Panc1 (cell line): ENCODE results near the gene CHIC2. TPM values are rescaled to one million over a fixed set of nuclear protein-coding genes. Genes with fewer than 3 reads are reported as not detected.
"Not testable (repeated sequence)": the region's sequence is repeated elsewhere in the genome, so short reads cannot be mapped to it uniquely, and the experiment has no call there.

Experiments
- ATAC-seq: fragments of 200-7000 bp; cut with Tn5 transposase; 2 replicates; pipeline ENCODE4 v1.9.1; 2020; ENCODE audit warnings: mild to moderate bottlenecking, moderate library complexity
- Bru-seq: library from RNA; stranded (reverse); fragments of 400-500 nt; gene quantifications from one replicate; lab custom pipeline; 2021; lab: Mats Ljungman, UMichigan
- BruChase-seq, 2 experiments: library from RNA; stranded (reverse); fragments of 400-500 nt; gene quantifications; one replicate each; lab custom pipeline; 2021; lab: Mats Ljungman, UMichigan
- BruUV-seq: library from RNA; stranded (reverse); fragments of 400-500 nt; replicated peaks from 2 replicates; lab custom pipeline; 2021; lab: Mats Ljungman, UMichigan
- CTCF ChIA-PET: fragments of 300-600 bp; sonication (Branson Sonifier 250); formaldehyde crosslinking; loops from one replicate; lab custom pipeline; 2022; ENCODE audit warnings: antibody characterized with exemption; lab: Charles Lee
- POLR2A ChIA-PET: fragments of 300-600 bp; sonication (Branson Sonifier 250); formaldehyde crosslinking; loops from one replicate; lab custom pipeline; 2022; ENCODE audit warnings: antibody characterized with exemption; lab: Charles Lee
- DNase-seq: peaks from one replicate; pipeline ENCODE4 v3.0.0-alpha.2; 2010; ENCODE audit warnings: low read depth, low spot score
- H3K27ac ChIP-seq: 2 replicates; pipeline ENCODE4 v1.5.1; 2011; ENCODE audit warnings: mild to moderate bottlenecking, low read length, inconsistent platforms
- H3K27me3 ChIP-seq: fragments of 200-500 bp; sonication (Bioruptor generic); 2 replicates; pipeline ENCODE4 v1.6.0; 2014; ENCODE audit warnings: low read length, inconsistent platforms; ENCODE audit not compliant: control insufficient read depth, insufficient read depth
- H3K36me3 ChIP-seq: fragments of 200-500 bp; sonication (Bioruptor generic); 2 replicates; pipeline ENCODE4 v1.5.1; 2014; ENCODE audit warnings: inconsistent platforms, mild to moderate bottlenecking, low read length, moderate library complexity; ENCODE audit not compliant: control insufficient read depth, insufficient read depth
- H3K4me1 ChIP-seq: 2 replicates; pipeline ENCODE4 v1.5.1; 2011; ENCODE audit warnings: inconsistent platforms, mild to moderate bottlenecking, low read length, moderate library complexity; ENCODE audit not compliant: control insufficient read depth, insufficient read depth
- H3K4me3 ChIP-seq, 2 experiments: 2 replicates each; pipeline ENCODE4 v1.5.1; 2011 to 2012; ENCODE audit warnings: low read depth in 2 of 2, low read length in 2 of 2, mild to moderate bottlenecking in 2 of 2, inconsistent platforms in 1 of 2, moderate library complexity in 1 of 2
- H3K9me3 ChIP-seq: fragments of 200-500 bp; sonication (Bioruptor generic); 2 replicates; pipeline ENCODE4 v1.5.1; 2014; ENCODE audit warnings: low read depth, mild to moderate bottlenecking, inconsistent platforms, low read length, moderate library complexity; ENCODE audit not compliant: control insufficient read depth, insufficient read depth
- CTCF ChIP-seq: fragments of 450-650 bp; IDR thresholded peaks from 2 replicates; pipeline ENCODE4 v1.5.1; 2017; ENCODE audit warnings: mild to moderate bottlenecking
- POLR2AphosphoS5 ChIP-seq: IDR thresholded peaks from 2 replicates; pipeline ENCODE4 v1.6.1; 2012; ENCODE audit warnings: mild to moderate bottlenecking, low read depth, low read length, moderate library complexity
- REST ChIP-seq, 2 experiments: IDR thresholded peaks; 2 replicates each; pipeline ENCODE4 v1.6.1; 2011 to 2012; ENCODE audit warnings: low read depth in 2 of 2, control low read depth in 1 of 2, low read length in 1 of 2, mild to moderate bottlenecking in 1 of 2, moderate library complexity in 1 of 2; ENCODE audit not compliant: insufficient read depth in 1 of 2
- SIN3A ChIP-seq: IDR thresholded peaks from 2 replicates; pipeline ENCODE4 v1.6.1; 2012; ENCODE audit warnings: low read depth, mild to moderate bottlenecking, low read length, moderate library complexity, borderline replicate concordance; ENCODE audit not compliant: insufficient read depth
- TCF7L2 ChIP-seq: IDR thresholded peaks from 2 replicates; pipeline ENCODE4 v1.6.1; 2011; ENCODE audit warnings: mild to moderate bottlenecking, low read depth, low read length, inconsistent platforms
- in situ Hi-C: cut with HindIII; loops from 2 replicates; pipeline ENCODE4 v1.10.0; 2016; ENCODE audit warnings: low sequenced_read_pairs, low pct_unique_long_range_greater_than_20kb
- intact Hi-C: fragments of 100-400 bp; cut with micrococcal nuclease; formaldehyde crosslinking; loops from one replicate; pipeline ENCODE4 v1.10.0; 2022; ENCODE audit not compliant: unreplicated experiment
- long read RNA-seq: library from polyadenylated mRNA; unstranded; transcript quantifications from one replicate; pipeline ENCODE4 v2.0.0, GENCODE V29; 2021; ENCODE audit not compliant: unreplicated experiment
- polyA plus RNA-seq: library from polyadenylated mRNA; unstranded; fragments of >200 nt; gene quantifications from one replicate; pipeline ENCODE4 v1.2.1, GENCODE V29; 2012; ENCODE audit warnings: missing spikeins; ENCODE audit not compliant: insufficient read length
- total RNA-seq: library from RNA; stranded (reverse); gene quantifications from one replicate; pipeline ENCODE4 v1.2.1, GENCODE V29; 2021; ENCODE audit not compliant: unreplicated experiment

The CHIC2 gene
- total RNA-seq, result 10.3 TPM
- 8.5 TPM for polyA plus RNA-seq
- percentile 72 among the genes with signal in this experiment for Bru-seq, nascent RNA
- BruChase-seq, experiment 1, labeled RNA remaining after a 2-hour chase, result percentile 58 among the genes with signal in this experiment
- BruChase-seq, experiment 2, labeled RNA remaining after a 6-hour chase, result percentile 56 among the genes with signal in this experiment
- long read RNA-seq, transcript CHIC2-201 (6 exons, 1,194 nt), result major isoform, 24 of 24 reads
- long read RNA-seq, partial matches to known transcripts, result 0 of 24 reads
- long read RNA-seq, other reads (novel, unspliced or antisense), result 0 of 24 reads

DNA sequence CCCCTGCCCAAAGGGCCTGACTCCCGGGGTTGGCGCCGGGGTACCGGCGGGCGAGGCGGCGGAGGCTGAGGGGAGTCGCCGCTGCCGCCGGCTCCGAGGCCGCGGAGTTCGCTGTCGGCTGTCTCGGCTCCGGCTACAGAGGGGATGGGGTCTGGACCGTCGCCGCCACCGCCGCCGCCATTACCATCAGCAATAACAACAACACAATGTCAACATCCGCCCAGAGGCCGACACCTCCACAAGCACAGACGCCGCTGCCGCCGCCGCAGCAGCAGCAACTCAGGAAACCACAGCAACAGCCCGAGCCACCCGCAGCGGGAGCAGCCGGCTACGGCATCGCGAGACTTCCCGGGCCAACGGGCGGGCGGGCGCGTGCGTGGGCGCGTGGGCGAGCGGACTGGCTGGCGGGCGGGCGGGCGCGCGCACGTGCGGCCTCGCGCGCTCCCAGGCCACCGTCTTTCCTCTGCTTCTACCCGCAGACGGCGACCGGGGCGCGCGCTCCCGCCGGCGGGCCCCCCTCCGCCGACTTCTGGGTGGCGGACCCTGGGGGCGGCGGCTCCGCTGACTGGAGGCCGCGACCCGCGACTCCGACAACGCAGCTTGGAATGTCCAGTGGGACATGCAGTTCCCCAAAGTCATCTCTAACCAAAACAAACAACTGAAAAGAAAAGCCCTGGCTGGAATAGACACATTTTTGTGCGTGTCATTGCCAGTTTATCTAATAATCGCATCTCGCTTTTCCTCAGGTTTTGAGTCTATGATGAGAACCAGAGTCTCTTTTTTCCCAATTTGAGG, at the start of gene CHIC2:
TSS of gene CHIC2 (minus strand) at position 289 of the 795 bp plus-strand sequence. CDS start 305 bp downstream, outside the sequence.
- Histone ChIP-seq H3K4me1 (peaks cover 15% of the 10 kb centered on the region), H3K27me3 (no peaks in the 10 kb centered on the region), H3K27ac (peak within 1 kb of the TSS; percentile 89), H3K4me3 (peak within 1 kb of the TSS; percentile 80 to 90), H3K36me3 (no peaks in the 10 kb centered on the region; the same call in 1 of the 2 replicates), H3K9me3 (no peaks in the 10 kb centered on the region)
- in situ Hi-C loops, result no loop called here
- ATAC-seq (peak; percentile 95), DNase-seq (no peak)
- intact Hi-C loops, result no loop called here
- ChIA-PET POLR2A (no interaction called here), CTCF (no interaction called here)
- BruUV-seq, result no TSS peak
- TF ChIP-seq REST (IDR thresholded peaks at IDR 0.05; ENCODE audit: insufficient read depth in 1 of 2, low read depth in 2 of 2, low read length in 1 of 2) (no peak), POLR2AphosphoS5 (peak; percentile 53; the same call in 1 of the 2 replicates)

- CTCF ChIA-PET, POLR2A ChIA-PET, DNase-seq, BruUV-seq, H3K36me3 ChIP-seq, H3K9me3 ChIP-seq, H3K4me3 ChIP-seq, H3K4me1 ChIP-seq, ATAC-seq, H3K27ac ChIP-seq, in situ Hi-C loops, H3K27me3 ChIP-seq, intact Hi-C loops: not testable (repeated sequence)
Observed at GRCh38 chr4:54113206-54113605, 48.8 kb upstream of the CHIC2 start.

DNA sequence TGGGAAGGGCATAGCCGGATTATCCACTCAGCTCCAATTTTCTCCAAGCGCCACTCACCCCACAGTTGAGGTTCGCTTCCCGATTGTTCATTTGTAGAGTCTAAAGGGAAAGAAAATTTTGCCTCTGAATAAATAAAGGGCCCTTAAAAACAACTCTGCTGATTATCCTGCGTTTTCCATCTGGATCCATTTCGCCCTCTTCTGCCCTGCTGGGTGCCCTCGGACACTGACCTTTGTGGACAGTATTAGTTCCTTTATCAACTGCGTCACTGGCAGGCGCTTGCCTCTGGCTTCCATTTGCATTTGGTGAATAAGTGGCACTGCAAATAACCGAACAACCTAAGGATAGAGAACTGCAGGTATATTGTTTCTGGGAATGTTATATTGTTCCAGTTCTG, 45.6 kb upstream of the CHIC2 start:
- H3K4me1 ChIP-seq, result no peaks in the 10 kb centered on the region
- no peaks in the 10 kb centered on the region for H3K36me3 ChIP-seq
- in situ Hi-C loops, result no loop called here
- DNase-seq, result no peak
- no peak overlapping the region for H3K4me3 ChIP-seq
- H3K9me3 ChIP-seq, result no peaks in the 10 kb centered on the region
- BruUV-seq, result no TSS peak
- intact Hi-C loops, result no loop called here
- ChIA-PET CTCF (no interaction called here), POLR2A (no interaction called here)
- H3K27ac ChIP-seq, result no peak overlapping the region
- no peak for ATAC-seq
- no peak for TF ChIP-seq REST (IDR thresholded peaks at IDR 0.05; ENCODE audit: insufficient read depth in 1 of 2, low read depth in 2 of 2, low read length in 1 of 2)
- TF ChIP-seq CTCF, result no peak
- no peak for TF ChIP-seq POLR2AphosphoS5
- TF ChIP-seq SIN3A, result no peak
- no peak for TF ChIP-seq TCF7L2
- no peaks in the 10 kb centered on the region for H3K27me3 ChIP-seq
